AG09319 (cell line): ENCODE measurements around the gene TOX2.

Experiments
- DNase-seq: peaks from one replicate; pipeline ENCODE4 v3.0.0-alpha.2; 2010; ENCODE audit warnings: low read depth; ENCODE audit errors: extremely low read depth
- TF ChIP-seq, protein P1 (sequence below): IDR thresholded peaks from 2 replicates; pipeline ENCODE4 v1.5.1; 2011; ENCODE audit warnings: low read depth, mild to moderate bottlenecking, inconsistent platforms, low read length, moderate library complexity

TOX2 gene

DNA sequence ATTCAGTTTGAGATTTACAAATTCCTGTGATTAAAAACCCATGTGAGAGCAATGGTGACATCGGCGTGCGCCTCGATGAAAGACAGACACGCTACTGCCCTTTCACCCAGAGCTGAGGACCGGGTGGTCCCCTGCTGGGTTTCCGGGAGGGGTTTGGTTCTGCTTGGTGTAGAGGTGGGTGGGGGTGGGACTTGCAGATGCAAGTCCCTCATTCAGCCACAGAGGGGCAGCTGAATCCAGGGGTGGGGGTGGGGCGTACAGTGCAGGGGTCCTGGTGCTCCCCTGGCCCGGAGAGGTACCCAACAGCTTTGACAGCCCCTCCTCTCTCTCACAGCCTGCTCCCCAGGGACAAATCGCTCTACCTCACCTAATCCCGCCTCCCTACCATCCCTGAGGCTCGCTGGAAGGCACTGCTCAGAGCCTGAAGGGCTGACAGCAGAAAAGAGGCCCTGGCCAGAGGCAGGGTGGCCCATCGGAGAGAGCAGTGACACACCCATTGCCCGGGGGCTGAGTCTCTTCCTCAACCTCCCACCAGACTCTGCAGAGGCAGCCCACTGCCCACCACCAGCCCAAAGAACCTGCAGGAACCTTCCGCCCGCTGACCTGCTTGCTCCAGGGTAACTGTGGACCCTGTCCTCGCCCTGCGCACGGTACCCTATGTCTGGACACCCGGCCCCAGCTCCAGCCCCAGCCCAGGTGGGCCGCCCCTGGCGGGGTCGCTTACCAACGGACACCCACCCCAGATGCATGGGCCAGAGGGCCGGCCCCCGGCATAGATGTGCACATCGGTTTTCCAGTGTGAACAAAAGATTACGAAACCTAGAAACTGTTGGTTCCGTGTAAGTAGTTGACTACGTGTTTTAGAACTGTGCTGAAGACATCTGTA, 153.9 kb downstream of the TOX2 start:
- TF ChIP-seq, protein P1, sequence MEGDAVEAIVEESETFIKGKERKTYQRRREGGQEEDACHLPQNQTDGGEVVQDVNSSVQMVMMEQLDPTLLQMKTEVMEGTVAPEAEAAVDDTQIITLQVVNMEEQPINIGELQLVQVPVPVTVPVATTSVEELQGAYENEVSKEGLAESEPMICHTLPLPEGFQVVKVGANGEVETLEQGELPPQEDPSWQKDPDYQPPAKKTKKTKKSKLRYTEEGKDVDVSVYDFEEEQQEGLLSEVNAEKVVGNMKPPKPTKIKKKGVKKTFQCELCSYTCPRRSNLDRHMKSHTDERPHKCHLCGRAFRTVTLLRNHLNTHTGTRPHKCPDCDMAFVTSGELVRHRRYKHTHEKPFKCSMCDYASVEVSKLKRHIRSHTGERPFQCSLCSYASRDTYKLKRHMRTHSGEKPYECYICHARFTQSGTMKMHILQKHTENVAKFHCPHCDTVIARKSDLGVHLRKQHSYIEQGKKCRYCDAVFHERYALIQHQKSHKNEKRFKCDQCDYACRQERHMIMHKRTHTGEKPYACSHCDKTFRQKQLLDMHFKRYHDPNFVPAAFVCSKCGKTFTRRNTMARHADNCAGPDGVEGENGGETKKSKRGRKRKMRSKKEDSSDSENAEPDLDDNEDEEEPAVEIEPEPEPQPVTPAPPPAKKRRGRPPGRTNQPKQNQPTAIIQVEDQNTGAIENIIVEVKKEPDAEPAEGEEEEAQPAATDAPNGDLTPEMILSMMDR: no peak
- no peak for DNase-seq

DNA sequence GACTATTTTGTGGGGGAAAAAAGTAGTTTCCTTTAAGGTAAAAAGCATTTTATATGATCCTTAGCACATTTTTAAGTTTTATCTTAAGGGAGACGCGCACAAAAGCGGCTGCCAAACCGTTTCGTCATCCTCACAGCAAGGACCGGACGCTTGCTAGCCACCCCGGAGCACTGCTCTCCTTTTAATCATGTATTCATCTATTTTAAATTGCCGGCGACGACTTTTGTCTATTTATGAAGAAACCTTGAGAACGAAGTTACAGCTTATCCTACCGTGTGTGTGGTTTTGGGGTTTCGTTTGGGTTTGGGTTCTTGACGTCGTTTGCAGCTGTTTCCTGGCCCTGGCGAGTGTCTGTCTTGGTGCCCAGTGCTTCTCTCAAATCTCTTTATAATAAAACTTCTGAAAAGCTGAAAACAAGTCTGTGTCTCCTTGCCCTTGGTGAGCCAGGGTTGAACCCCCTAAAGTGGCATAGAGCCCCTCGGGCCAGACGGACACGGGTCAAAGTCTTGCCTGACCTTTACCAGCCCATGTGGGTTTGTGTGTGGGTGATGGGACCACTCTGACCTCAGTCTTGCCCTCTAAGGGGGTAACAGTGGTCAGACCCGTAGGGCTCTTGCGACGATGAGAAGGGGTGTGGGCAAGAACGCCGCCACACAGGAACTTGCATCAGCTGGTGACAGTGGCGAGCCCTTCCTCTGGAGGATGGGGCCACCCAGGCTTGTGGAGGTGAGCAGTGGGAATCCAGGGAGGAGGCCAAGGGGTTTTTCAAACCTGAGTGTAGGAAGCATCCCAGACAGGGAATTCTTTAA, 154.8 kb downstream of the TOX2 start:
- TF ChIP-seq, protein P1: no peak
- DNase-seq: no peak

DNA sequence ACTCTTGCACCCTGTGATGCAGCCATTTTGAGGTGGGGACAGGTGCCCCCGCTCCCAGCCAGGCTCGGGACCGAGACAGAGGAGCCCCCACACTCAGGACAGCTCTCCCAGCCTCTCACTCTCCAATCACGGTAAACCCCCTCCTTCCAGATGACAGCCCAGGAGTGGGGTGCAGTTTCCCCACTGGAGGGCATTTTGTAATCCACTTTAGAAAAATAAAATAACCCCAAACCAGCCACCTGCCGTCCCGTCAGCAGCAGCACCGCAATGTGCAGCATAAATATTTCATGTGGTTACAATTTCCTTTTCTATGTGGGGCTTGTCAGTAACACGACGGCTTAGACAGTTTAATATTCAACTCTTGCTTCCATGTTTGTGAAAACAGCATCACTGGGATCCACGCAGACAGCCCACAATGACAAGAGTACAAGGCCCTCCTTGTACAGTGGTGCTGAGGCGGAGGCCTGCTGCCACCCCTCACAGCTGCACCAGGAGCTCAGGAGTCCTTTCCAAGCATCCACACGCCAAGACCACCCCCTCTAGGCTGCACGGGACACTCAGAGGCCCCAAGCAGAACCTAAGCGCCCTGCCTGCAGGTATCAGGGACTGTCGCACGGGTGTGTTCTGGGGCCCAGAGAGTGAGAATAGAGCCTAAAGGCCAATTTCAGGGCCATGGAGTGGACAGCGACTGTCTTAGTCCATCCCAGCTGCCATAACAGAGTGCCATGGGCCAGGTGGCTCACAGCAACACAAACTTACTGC, 155.7 kb downstream of the TOX2 start:
- TF ChIP-seq, protein P1: no peak
- DNase-seq: no peak

DNA sequence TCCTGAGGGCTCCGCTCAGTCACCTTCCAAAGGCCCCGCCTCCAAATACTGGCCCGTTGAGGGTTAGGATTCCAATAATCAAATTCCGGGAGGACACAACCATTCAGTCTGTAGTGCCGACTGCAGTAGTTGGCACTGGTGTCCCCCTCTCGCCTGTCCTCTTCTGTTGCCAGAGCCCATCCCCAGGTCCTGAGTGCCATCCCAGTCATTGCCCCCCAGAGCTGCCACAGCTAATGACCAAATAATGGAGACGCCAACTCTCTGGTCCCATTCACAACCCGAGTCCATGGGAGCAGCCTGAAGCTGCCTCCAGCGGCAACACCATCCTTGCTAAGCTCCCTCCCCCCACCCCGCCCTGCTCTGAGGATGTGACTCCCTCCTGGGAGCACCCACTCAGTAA, 156.4 kb downstream of the TOX2 start:
- no peak for DNase-seq
- TF ChIP-seq, protein P1: no peak

DNA sequence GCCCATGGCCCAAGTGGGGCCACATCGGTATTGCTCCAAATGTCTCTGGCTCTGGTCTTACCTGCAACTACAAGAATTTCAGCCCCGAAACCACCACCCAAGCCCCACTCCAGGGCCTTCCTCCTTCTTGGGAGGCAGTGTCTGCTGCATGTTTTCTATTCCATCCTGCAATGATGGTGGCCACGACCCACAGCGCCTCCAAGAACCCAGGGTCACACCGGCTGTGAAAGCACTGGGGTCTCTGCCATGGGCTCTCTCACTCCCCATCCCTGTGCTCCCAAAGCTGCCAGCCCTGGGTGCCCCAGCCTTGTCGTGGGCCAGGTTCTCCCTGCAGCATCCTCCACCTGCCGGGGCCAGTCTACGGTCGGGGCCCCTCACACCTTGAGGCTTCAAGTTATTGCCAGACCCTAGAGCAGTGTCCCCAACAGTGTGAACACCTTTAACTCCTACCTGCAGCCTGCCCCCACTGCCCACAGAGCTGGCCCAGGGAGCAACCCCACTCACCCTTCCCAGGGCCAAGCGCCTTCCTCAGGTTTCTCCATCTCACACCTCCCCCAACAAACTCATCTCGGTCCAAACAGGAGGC, 157.0 kb downstream of the TOX2 start:
- TF ChIP-seq, protein P1: no peak
- DNase-seq: no peak

DNA sequence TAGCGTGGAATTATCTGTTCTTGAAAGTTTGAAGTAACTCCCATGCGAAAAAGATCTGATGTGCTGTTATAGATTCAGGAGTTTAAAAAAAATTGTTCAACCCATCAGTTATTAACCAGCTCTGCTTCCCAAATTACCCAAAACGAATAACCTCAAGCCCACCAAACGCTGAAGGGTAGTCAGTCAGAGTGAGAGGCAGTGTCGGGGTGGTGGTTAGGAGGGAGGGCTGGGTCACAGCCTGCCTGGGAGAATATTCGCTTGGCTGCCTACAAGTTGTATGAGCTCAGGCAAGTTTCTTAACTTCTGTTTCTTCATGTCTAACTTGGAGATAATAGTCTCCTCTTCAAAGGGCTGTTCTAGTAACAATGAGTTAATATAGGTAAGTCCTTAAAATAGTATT, 157.7 kb downstream of the TOX2 start:
- TF ChIP-seq, protein P1: no peak

More for the DNA sequence above, 157.7 kb downstream of the TOX2 start:
- DNase-seq: no peak
